ENCODE results near the gene C12orf42. TPM values are rescaled to one million over a fixed set of nuclear protein-coding genes. Genes with fewer than 3 reads are reported as not detected.
A peak's percentile ranks its signal among the peaks of the same experiment; 100 is the strongest.

Gene C12orf42
- total and polyA plus RNA-seq, 10 of the 15 experiments (the other 5 are each of a cell fraction or from before 2014, with no cell fraction given) = 1.4 to 7.0 (median 2.4) TPM

- TF ChIP-seq, protein P1, sequence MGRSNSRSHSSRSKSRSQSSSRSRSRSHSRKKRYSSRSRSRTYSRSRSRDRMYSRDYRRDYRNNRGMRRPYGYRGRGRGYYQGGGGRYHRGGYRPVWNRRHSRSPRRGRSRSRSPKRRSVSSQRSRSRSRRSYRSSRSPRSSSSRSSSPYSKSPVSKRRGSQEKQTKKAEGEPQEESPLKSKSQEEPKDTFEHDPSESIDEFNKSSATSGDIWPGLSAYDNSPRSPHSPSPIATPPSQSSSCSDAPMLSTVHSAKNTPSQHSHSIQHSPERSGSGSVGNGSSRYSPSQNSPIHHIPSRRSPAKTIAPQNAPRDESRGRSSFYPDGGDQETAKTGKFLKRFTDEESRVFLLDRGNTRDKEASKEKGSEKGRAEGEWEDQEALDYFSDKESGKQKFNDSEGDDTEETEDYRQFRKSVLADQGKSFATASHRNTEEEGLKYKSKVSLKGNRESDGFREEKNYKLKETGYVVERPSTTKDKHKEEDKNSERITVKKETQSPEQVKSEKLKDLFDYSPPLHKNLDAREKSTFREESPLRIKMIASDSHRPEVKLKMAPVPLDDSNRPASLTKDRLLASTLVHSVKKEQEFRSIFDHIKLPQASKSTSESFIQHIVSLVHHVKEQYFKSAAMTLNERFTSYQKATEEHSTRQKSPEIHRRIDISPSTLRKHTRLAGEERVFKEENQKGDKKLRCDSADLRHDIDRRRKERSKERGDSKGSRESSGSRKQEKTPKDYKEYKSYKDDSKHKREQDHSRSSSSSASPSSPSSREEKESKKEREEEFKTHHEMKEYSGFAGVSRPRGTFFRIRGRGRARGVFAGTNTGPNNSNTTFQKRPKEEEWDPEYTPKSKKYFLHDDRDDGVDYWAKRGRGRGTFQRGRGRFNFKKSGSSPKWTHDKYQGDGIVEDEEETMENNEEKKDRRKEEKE (IDR thresholded peaks at IDR 0.05) = no peak
- peak; percentile 88 for TF ChIP-seq FOXM1 (IDR thresholded peaks at IDR 0.05; ENCODE audit: low read depth, low read length)
- no peak for TF ChIP-seq ESRRA (IDR thresholded peaks at IDR 0.05; ENCODE audit: low read length)
- no peak for TF ChIP-seq SIX5 (IDR thresholded peaks at IDR 0.05; ENCODE audit: low read depth, low read length, severe bottlenecking)
- peak; percentile 86 for TF ChIP-seq BACH1 (IDR thresholded peaks at IDR 0.05; ENCODE audit: borderline replicate concordance)
- TF ChIP-seq EED (IDR thresholded peaks at IDR 0.05; ENCODE audit: low read depth) = peak; percentile 94
- TF ChIP-seq SMARCA5 (IDR thresholded peaks at IDR 0.05) = no peak; the same call in none of the 2 replicates
- peak; percentile 90 for TF ChIP-seq ATF2 (IDR thresholded peaks at IDR 0.05; ENCODE audit: low read length)
- no peak for TF ChIP-seq SMAD5 (IDR thresholded peaks at IDR 0.05; ENCODE audit: low read depth)
- TF ChIP-seq KDM1A (IDR thresholded peaks at IDR 0.05; ENCODE audit: borderline replicate concordance) = no peak
- no peak for TF ChIP-seq EGR1 (IDR thresholded peaks at IDR 0.05; ENCODE audit: borderline replicate concordance in 1 of 2, low read depth in 2 of 2, low read length in 2 of 2)
- TF ChIP-seq TARDBP (IDR thresholded peaks at IDR 0.05; ENCODE audit: borderline replicate concordance) = no peak
- TF ChIP-seq, protein P2, sequence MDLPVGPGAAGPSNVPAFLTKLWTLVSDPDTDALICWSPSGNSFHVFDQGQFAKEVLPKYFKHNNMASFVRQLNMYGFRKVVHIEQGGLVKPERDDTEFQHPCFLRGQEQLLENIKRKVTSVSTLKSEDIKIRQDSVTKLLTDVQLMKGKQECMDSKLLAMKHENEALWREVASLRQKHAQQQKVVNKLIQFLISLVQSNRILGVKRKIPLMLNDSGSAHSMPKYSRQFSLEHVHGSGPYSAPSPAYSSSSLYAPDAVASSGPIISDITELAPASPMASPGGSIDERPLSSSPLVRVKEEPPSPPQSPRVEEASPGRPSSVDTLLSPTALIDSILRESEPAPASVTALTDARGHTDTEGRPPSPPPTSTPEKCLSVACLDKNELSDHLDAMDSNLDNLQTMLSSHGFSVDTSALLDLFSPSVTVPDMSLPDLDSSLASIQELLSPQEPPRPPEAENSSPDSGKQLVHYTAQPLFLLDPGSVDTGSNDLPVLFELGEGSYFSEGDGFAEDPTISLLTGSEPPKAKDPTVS (IDR thresholded peaks at IDR 0.05; ENCODE audit: low read depth, low read length) = no peak
- no peak; the same call in 1 of the 2 replicates for TF ChIP-seq ASH2L (IDR thresholded peaks at IDR 0.05; ENCODE audit: borderline replicate concordance, low read depth)
- no peak for TF ChIP-seq CBX3 (IDR thresholded peaks at IDR 0.05; ENCODE audit: borderline replicate concordance, low read depth)
- no peak for TF ChIP-seq YBX1 (IDR thresholded peaks at IDR 0.05)
- TF ChIP-seq ZNF384 (IDR thresholded peaks at IDR 0.05; ENCODE audit: borderline replicate concordance, low read depth, low read length) = no peak
- TF ChIP-seq, protein P3, sequence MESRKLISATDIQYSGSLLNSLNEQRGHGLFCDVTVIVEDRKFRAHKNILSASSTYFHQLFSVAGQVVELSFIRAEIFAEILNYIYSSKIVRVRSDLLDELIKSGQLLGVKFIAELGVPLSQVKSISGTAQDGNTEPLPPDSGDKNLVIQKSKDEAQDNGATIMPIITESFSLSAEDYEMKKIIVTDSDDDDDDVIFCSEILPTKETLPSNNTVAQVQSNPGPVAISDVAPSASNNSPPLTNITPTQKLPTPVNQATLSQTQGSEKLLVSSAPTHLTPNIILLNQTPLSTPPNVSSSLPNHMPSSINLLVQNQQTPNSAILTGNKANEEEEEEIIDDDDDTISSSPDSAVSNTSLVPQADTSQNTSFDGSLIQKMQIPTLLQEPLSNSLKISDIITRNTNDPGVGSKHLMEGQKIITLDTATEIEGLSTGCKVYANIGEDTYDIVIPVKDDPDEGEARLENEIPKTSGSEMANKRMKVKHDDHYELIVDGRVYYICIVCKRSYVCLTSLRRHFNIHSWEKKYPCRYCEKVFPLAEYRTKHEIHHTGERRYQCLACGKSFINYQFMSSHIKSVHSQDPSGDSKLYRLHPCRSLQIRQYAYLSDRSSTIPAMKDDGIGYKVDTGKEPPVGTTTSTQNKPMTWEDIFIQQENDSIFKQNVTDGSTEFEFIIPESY (IDR thresholded peaks at IDR 0.05) = no peak
- peak; percentile 80; the same call in 1 of the 2 replicates for TF ChIP-seq RCOR1 (conservative IDR thresholded peaks at IDR 0.05; ENCODE audit: low read depth, low read length)
- no peak for TF ChIP-seq SREBF1 (IDR thresholded peaks at IDR 0.05; ENCODE audit: low read length)
- no peak for TF ChIP-seq RELA (IDR thresholded peaks at IDR 0.05; ENCODE audit: borderline replicate concordance, partially characterized antibody)
- peak; percentile 82 for TF ChIP-seq BMI1 (IDR thresholded peaks at IDR 0.05; ENCODE audit: borderline replicate concordance)
- no peak for TF ChIP-seq SP1 (IDR thresholded peaks at IDR 0.05; ENCODE audit: low read depth, low read length)
Observed at GRCh38 chr12:103441437-103442181, 54.2 kb downstream of the C12orf42 start (continued).

All from GM12878 (cell line).